ENCODE results near the gene LONP2. TPM values are rescaled to one million over a fixed set of nuclear protein-coding genes. Genes with fewer than 3 reads are reported as not detected.

The LONP2 gene
- total RNA-seq, 1 experiment from 2014 or later = 41.5 TPM

- intact Hi-C loops (cut with micrococcal nuclease) = no loop called here
- Histone ChIP-seq H3K4me2 (ENCODE audit: low read length) (peak overlapping the region; percentile 88), H3F3A (ENCODE audit: low read length, unreplicated experiment) (no peaks in the 10 kb centered on the region), H3K79me2 (ENCODE audit: low read length) (peaks cover 63% of the 10 kb centered on the region), H3K27ac (ENCODE audit: low read length) (no peak overlapping the region), H3K9me2 (replicated peaks; ENCODE audit: low read length) (no peaks in the 10 kb centered on the region), H3K27me3 (ENCODE audit: low read length) (no peaks in the 10 kb centered on the region), H3K9me3 (ENCODE audit: low read length) (no peaks in the 10 kb centered on the region), H3K4me1 (ENCODE audit: insufficient read depth, low read length) (peaks cover 17% of the 10 kb centered on the region; the same call in 1 of the 2 replicates), H2AFZ (ENCODE audit: low read length) (no peak overlapping the region), H3K4me3 (ENCODE audit: low read length) (peak overlapping the region; percentile 85), H3K36me3 (ENCODE audit: low read depth, low read length) (no peaks in the 10 kb centered on the region), H4K20me1 (ENCODE audit: low read length) (0 out of 2 replicates have a peak, but pooled peaks cover 5% of the 10 kb centered on the region), H3K9ac (ENCODE audit: low read length) (peak overlapping the region; percentile 95; the same call in 1 of the 2 replicates)
- BruUV-seq (replicated peaks) = no TSS peak
- no peak for TF ChIP-seq CTCF (conservative IDR thresholded peaks at IDR 0.05; ENCODE audit: low read depth, low read length)
- TF ChIP-seq EZH2 (IDR thresholded peaks at IDR 0.05; ENCODE audit: low read length, unreplicated experiment) = no peak
- no peak for TF ChIP-seq EZH2phosphoT487 (IDR thresholded peaks at IDR 0.05; ENCODE audit: borderline replicate concordance, low read length)
- CTCF ChIA-PET = no interaction called here
- no peak for ATAC-seq
- DNase-seq = no peak
- POLR2A ChIA-PET (ENCODE audit: unreplicated experiment) = no interaction called here
Observed at GRCh38 chr16:48246066-48246465, 2.0 kb downstream of the LONP2 start.

GRCh38 chr16:48247311-48247710 is 3.2 kb downstream of the LONP2 start, which contains the start of gene ABCC11:
Gene ABCC11, minus strand, starts transcription at chr16:48247539. Its CDS starts 15,618 bp downstream, at chr16:48231921.
- DNase-seq = no peak
- Histone ChIP-seq H3K9ac (ENCODE audit: low read length) (no peak within 1 kb of the TSS), H3K4me3 (ENCODE audit: low read length) (peak within 1 kb of the TSS; percentile 85), H3K4me1 (ENCODE audit: insufficient read depth, low read length) (peaks cover 17% of the 10 kb centered on the region; the same call in 1 of the 2 replicates), H3K36me3 (ENCODE audit: low read depth, low read length) (no peaks in the 10 kb centered on the region), H3K9me2 (replicated peaks; ENCODE audit: low read length) (no peaks in the 10 kb centered on the region), H2AFZ (ENCODE audit: low read length) (no peak within 1 kb of the TSS), H3K4me2 (ENCODE audit: low read length) (peak within 1 kb of the TSS; percentile 88), H3F3A (ENCODE audit: low read length, unreplicated experiment) (no peaks in the 10 kb centered on the region), H3K27me3 (ENCODE audit: low read length) (no peaks in the 10 kb centered on the region), H3K27ac (ENCODE audit: low read length) (no peak within 1 kb of the TSS), H3K9me3 (ENCODE audit: low read length) (no peaks in the 10 kb centered on the region), H3K79me2 (ENCODE audit: low read length) (peaks cover 72% of the 10 kb centered on the region), H4K20me1 (ENCODE audit: low read length) (0 out of 2 replicates have a peak, but pooled peaks cover 5% of the 10 kb centered on the region)
- ATAC-seq = no peak
- ChIA-PET POLR2A (ENCODE audit: unreplicated experiment) (no interaction called here), CTCF (no interaction called here)
- intact Hi-C loops (cut with micrococcal nuclease) = no loop called here
- BruUV-seq (replicated peaks) = no TSS peak
- no peak for TF ChIP-seq CTCF (conservative IDR thresholded peaks at IDR 0.05; ENCODE audit: low read depth, low read length)

- H3K4me3 ChIP-seq (ENCODE audit: low read length) = no peak overlapping the region
- H3F3A ChIP-seq (ENCODE audit: low read length, unreplicated experiment) = no peaks in the 10 kb centered on the region
- H3K4me2 ChIP-seq (ENCODE audit: low read length) = no peak overlapping the region
- H3K9me3 ChIP-seq (ENCODE audit: low read length) = no peaks in the 10 kb centered on the region
- TF ChIP-seq CTCF (conservative IDR thresholded peaks at IDR 0.05; ENCODE audit: low read depth, low read length) (no peak), EZH2 (IDR thresholded peaks at IDR 0.05; ENCODE audit: low read length, unreplicated experiment) (no peak)
- H3K9me2 ChIP-seq (replicated peaks; ENCODE audit: low read length) = no peaks in the 10 kb centered on the region
- 0 out of 2 replicates have a peak, but pooled peaks cover 5% of the 10 kb centered on the region for H4K20me1 ChIP-seq (ENCODE audit: low read length)
- H3K4me1 ChIP-seq (ENCODE audit: insufficient read depth, low read length) = peaks cover 13% of the 10 kb centered on the region; the same call in 1 of the 2 replicates
- H3K9ac ChIP-seq (ENCODE audit: low read length) = no peak overlapping the region
- no peak for DNase-seq
- ChIA-PET CTCF (no interaction called here), POLR2A (ENCODE audit: unreplicated experiment) (no interaction called here)
- intact Hi-C loops (cut with micrococcal nuclease) = no loop called here
- no TSS peak for BruUV-seq (replicated peaks)
- no peaks in the 10 kb centered on the region for H3K27me3 ChIP-seq (ENCODE audit: low read length)
- H3K79me2 ChIP-seq (ENCODE audit: low read length) = peaks cover 55% of the 10 kb centered on the region
- H3K36me3 ChIP-seq (ENCODE audit: low read depth, low read length) = no peaks in the 10 kb centered on the region; the same call in 1 of the 2 replicates
- no peak overlapping the region for H3K27ac ChIP-seq (ENCODE audit: low read length)
- H2AFZ ChIP-seq (ENCODE audit: low read length) = no peak overlapping the region
- ATAC-seq = peak; percentile 77
Observed at GRCh38 chr16:48250520-48251278, 6.6 kb downstream of the LONP2 start.
